ENCODE measurements around the gene OR6C4. TPM values are rescaled to one million over a fixed set of nuclear protein-coding genes. Genes with fewer than 3 reads are reported as not detected.

The OR6C4 gene
- not detected in 2 replicates for polyA plus RNA-seq (2011; rRNA removed)
- not detected in 2 replicates for polyA plus RNA-seq (2012; cell fraction: cytosol; rRNA removed)
- polyA plus RNA-seq (2012; cell fraction: nucleus; rRNA removed) = not detected in 2 replicates
- not detected in 3 replicates for polyA plus RNA-seq (2017; fragmentation: RNase III; extraction: RNeasy Plus Mini Kit Qiagen cat#74134 plus additional on column Dnase treatment)
- polyA minus RNA-seq (2011; rRNA and poly(A)+ RNA removed) = not detected in 2 replicates

DNA sequence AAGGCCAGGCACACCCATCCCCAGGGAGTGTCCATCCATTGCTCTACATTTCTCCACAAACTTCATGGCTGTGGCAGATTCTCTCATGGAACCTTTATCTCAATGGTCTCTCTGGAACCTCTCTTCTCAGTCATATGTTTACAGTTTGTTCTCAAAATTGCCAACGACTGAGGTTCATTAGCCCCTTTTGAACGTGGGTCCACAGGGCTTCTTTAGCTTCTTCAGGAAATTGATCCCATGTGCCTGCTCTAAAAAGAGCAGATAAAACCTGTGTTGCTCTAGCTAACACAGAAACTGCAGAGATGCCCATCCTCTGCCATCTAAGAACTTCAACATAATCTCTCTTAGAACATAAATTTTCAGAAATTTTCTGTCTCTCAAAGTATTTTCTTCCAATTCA lies at the start of gene OR6C4:
Gene OR6C4 (plus strand): TSS at position 301 of the 400 bp plus-strand sequence. CDS start 1,625 bp downstream, outside the sequence.
- DNase-seq (ENCODE audit: low read depth in 1 of 2, low spot score in 1 of 2) (no peak), ATAC-seq (no peak), FAIRE-seq (no peak)
- Histone ChIP-seq H3K27ac (no peak within 1 kb of the TSS), H3K9me3 (no peaks in the 10 kb centered on the region), H3K4me1 (no peaks in the 10 kb centered on the region), H3K4me2 (no peak within 1 kb of the TSS), H3K4me3 (no peak within 1 kb of the TSS)
- WGBS (ENCODE audit: missing lambda C conversion rate) = 3% methylated on average over 2 of the region's 2 CpGs
- ChIA-PET CTCF (no interaction called here), POLR2A (no interaction called here)
- TF ChIP-seq HDAC2 (IDR thresholded peaks at IDR 0.05) (no peak), HOXB5 (CRISPR knock-in tag; IDR thresholded peaks at IDR 0.05) (no peak), KDM5A (IDR thresholded peaks at IDR 0.05) (no peak), ZFP36 (IDR thresholded peaks at IDR 0.05; ENCODE audit: borderline replicate concordance, partially characterized antibody) (no peak), CHD4 (IDR thresholded peaks at IDR 0.05; ENCODE audit: borderline replicate concordance) (no peak), PHF8 (IDR thresholded peaks at IDR 0.05; ENCODE audit: borderline replicate concordance, low read depth) (no peak), KDM1A (IDR thresholded peaks at IDR 0.05; ENCODE audit: low read depth) (no peak), CBX8 (IDR thresholded peaks at IDR 0.05) (no peak), RAD21 (conservative IDR thresholded peaks at IDR 0.05 in 1 of 2, IDR thresholded peaks at IDR 0.05 in 1 of 2) (no peak), JUNB (IDR thresholded peaks at IDR 0.05) (no peak), MYC (IDR thresholded peaks at IDR 0.05; ENCODE audit: borderline replicate concordance, low read length) (no peak), SREBF2 (IDR thresholded peaks at IDR 0.05) (no peak), POLR2AphosphoS2 (conservative IDR thresholded peaks at IDR 0.05; ENCODE audit: low read length) (no peak), HOXB13 (CRISPR knock-in tag; IDR thresholded peaks at IDR 0.05; ENCODE audit: low read depth) (no peak)
- TF ChIP-seq, protein P1, sequence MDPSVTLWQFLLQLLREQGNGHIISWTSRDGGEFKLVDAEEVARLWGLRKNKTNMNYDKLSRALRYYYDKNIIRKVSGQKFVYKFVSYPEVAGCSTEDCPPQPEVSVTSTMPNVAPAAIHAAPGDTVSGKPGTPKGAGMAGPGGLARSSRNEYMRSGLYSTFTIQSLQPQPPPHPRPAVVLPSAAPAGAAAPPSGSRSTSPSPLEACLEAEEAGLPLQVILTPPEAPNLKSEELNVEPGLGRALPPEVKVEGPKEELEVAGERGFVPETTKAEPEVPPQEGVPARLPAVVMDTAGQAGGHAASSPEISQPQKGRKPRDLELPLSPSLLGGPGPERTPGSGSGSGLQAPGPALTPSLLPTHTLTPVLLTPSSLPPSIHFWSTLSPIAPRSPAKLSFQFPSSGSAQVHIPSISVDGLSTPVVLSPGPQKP (IDR thresholded peaks at IDR 0.05; ENCODE audit: low read depth, low read length) = no peak
- TF ChIP-seq, protein P2, sequence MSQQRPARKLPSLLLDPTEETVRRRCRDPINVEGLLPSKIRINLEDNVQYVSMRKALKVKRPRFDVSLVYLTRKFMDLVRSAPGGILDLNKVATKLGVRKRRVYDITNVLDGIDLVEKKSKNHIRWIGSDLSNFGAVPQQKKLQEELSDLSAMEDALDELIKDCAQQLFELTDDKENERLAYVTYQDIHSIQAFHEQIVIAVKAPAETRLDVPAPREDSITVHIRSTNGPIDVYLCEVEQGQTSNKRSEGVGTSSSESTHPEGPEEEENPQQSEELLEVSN (IDR thresholded peaks at IDR 0.05; ENCODE audit: borderline replicate concordance, low read depth) = no peak
- TF ChIP-seq, protein P3, sequence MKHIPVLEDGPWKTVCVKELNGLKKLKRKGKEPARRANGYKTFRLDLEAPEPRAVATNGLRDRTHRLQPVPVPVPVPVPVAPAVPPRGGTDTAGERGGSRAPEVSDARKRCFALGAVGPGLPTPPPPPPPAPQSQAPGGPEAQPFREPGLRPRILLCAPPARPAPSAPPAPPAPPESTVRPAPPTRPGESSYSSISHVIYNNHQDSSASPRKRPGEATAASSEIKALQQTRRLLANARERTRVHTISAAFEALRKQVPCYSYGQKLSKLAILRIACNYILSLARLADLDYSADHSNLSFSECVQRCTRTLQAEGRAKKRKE (CRISPR knock-in tag; IDR thresholded peaks at IDR 0.05; ENCODE audit: low read depth) = no peak
- TF ChIP-seq, protein P4, sequence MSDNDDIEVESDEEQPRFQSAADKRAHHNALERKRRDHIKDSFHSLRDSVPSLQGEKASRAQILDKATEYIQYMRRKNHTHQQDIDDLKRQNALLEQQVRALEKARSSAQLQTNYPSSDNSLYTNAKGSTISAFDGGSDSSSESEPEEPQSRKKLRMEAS (IDR thresholded peaks at IDR 0.05) = no peak

DNA sequence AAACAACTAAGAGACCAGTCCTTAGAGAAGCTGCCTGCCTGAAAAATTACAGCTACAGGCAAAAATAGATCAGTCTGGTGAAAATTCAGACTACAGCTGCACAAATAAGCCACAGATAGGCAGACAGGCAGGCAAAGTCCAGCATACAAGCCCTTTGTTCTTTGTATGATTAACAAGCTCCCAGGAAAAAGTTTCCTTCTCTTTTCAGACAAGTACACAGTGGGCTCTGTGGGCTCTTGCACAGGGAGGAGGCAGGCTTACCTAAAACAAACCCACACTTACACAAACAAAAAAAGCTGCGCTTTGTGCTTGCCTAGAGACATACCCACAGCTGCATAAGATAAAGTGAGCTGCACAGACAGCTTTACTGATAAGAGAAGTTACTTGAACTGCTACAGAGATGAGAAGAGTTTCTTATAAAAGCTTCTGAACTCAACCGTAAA lies 49.6 kb upstream of the OR6C4 start:
- DNase-seq (ENCODE audit: low read depth in 1 of 2, low spot score in 1 of 2) (no peak), FAIRE-seq (no peak), ATAC-seq (no peak)
- H3K4me2 ChIP-seq = no peak overlapping the region
- H3K9me3 ChIP-seq = no peaks in the 10 kb centered on the region
- TF ChIP-seq CBX2 (IDR thresholded peaks at IDR 0.05; ENCODE audit: borderline replicate concordance, low read depth) (no peak), JUN (IDR thresholded peaks at IDR 0.05) (no peak), RFX5 (IDR thresholded peaks at IDR 0.05) (no peak), FOSL2 (IDR thresholded peaks at IDR 0.05) (no peak), FOSL2 (CRISPR knock-in tag; IDR thresholded peaks at IDR 0.05) (no peak), RAD21 (conservative IDR thresholded peaks at IDR 0.05 in 1 of 2, IDR thresholded peaks at IDR 0.05 in 1 of 2) (no peak), BHLHE40 (IDR thresholded peaks at IDR 0.05; ENCODE audit: low read depth, low read length) (no peak), HDAC2 (IDR thresholded peaks at IDR 0.05) (no peak), NFE2L2 (conservative IDR thresholded peaks at IDR 0.05; ENCODE audit: low read length) (no peak), EHF (CRISPR knock-in tag; IDR thresholded peaks at IDR 0.05) (no peak), TFCP2L1 (CRISPR knock-in tag; IDR thresholded peaks at IDR 0.05) (no peak), MAFK (IDR thresholded peaks at IDR 0.05; ENCODE audit: partially characterized antibody) (no peak), PHF8 (IDR thresholded peaks at IDR 0.05; ENCODE audit: borderline replicate concordance, low read depth) (no peak), MYC (IDR thresholded peaks at IDR 0.05; ENCODE audit: borderline replicate concordance, low read length) (no peak)
- TF ChIP-seq, protein P5, sequence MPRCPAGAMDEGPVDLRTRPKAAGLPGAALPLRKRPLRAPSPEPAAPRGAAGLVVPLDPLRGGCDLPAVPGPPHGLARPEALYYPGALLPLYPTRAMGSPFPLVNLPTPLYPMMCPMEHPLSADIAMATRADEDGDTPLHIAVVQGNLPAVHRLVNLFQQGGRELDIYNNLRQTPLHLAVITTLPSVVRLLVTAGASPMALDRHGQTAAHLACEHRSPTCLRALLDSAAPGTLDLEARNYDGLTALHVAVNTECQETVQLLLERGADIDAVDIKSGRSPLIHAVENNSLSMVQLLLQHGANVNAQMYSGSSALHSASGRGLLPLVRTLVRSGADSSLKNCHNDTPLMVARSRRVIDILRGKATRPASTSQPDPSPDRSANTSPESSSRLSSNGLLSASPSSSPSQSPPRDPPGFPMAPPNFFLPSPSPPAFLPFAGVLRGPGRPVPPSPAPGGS (IDR thresholded peaks at IDR 0.05) = no peak
- TF ChIP-seq, protein P6, sequence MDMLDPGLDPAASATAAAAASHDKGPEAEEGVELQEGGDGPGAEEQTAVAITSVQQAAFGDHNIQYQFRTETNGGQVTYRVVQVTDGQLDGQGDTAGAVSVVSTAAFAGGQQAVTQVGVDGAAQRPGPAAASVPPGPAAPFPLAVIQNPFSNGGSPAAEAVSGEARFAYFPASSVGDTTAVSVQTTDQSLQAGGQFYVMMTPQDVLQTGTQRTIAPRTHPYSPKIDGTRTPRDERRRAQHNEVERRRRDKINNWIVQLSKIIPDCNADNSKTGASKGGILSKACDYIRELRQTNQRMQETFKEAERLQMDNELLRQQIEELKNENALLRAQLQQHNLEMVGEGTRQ (IDR thresholded peaks at IDR 0.05) = no peak
- H3K27ac ChIP-seq = no peak overlapping the region
- H3K4me3 ChIP-seq = no peak overlapping the region
- WGBS (ENCODE audit: missing lambda C conversion rate) = 15% methylated on average over 2 of the region's 2 CpGs
- ChIA-PET POLR2A (no interaction called here), CTCF (no interaction called here)
- no peaks in the 10 kb centered on the region for H3K4me1 ChIP-seq
